Loucy (cell line): Measurements from ENCODE around the gene CACNG1.

ENCODE experiments used
- EZH2phosphoT487 ChIP-seq: fragments of 200-600 bp; IDR thresholded peaks from 2 replicates; pipeline ENCODE4 v1.6.1; 2018; ENCODE audit warnings: antibody characterized with exemption, mild to moderate bottlenecking, moderate library complexity, borderline replicate concordance
- TF ChIP-seq, protein P1 (sequence below): fragments of 200-600 bp; sonication (generic); conservative IDR thresholded peaks from 2 replicates; pipeline ENCODE4 v1.5.1; 2014; ENCODE audit warnings: mild to moderate bottlenecking, antibody characterized with exemption, low read length

DNA sequence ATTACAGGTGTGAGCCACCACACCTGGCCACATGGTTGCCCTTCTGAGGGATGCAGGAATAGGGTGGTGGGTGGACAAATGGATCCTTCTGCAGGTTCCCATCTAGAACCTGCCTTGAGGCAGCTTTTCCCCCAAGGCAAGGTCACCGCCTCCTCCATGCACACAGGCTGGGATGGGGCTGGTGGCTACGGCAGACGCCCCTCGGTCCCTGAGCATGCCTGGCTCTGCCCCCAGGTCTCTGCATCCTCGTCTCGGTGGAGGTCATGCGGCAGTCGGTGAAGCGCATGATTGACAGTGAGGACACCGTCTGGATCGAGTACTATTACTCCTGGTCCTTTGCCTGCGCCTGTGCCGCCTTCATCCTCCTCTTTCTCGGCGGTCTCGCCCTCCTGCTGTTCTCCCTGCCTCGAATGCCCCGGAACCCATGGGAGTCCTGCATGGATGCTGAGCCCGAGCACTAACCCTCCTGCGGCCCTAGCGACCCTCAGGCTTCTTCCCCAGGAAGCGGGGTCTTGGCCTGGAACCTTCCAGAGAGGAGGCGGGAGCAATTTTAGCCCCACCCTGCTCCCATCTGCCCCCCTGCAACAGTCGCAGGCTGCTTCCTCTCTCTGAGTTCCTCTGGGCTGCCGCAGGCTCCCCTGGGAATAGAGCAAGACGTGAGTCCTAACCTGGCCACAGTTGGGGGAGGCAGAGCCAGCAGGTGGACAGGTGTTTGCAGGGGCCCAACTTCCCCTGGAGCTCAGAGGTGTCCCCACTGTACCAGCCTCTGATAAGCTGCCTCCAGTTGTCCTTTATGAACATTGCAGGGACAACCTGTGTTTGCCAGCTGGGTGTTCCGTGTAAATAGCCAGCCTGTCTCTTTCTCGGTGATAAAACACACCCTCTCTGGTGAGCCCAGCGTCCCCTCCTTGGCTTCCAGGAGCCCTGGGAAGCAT, 11.7 kb downstream of the CACNG1 start:
- TF ChIP-seq, protein P1, sequence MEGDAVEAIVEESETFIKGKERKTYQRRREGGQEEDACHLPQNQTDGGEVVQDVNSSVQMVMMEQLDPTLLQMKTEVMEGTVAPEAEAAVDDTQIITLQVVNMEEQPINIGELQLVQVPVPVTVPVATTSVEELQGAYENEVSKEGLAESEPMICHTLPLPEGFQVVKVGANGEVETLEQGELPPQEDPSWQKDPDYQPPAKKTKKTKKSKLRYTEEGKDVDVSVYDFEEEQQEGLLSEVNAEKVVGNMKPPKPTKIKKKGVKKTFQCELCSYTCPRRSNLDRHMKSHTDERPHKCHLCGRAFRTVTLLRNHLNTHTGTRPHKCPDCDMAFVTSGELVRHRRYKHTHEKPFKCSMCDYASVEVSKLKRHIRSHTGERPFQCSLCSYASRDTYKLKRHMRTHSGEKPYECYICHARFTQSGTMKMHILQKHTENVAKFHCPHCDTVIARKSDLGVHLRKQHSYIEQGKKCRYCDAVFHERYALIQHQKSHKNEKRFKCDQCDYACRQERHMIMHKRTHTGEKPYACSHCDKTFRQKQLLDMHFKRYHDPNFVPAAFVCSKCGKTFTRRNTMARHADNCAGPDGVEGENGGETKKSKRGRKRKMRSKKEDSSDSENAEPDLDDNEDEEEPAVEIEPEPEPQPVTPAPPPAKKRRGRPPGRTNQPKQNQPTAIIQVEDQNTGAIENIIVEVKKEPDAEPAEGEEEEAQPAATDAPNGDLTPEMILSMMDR: no peak
- TF ChIP-seq EZH2phosphoT487: no peak
